ENCODE results near the gene ZBTB7A. TPM values are rescaled to one million over a fixed set of nuclear protein-coding genes. Genes with fewer than 3 reads are reported as not detected.

The ZBTB7A gene
- total RNA-seq, 1 experiment from 2014 or later, result 18.3 TPM

GRCh38 chr19:4032436-4032835 lies 34.3 kb downstream of the ZBTB7A start:
- Histone ChIP-seq H3K36me3 (replicated peaks; ENCODE audit: control insufficient read depth, insufficient read depth, low read length) (peaks cover 10% of the 10 kb centered on the region), H3K27me3 (ENCODE audit: control insufficient read depth, insufficient read depth, low read length) (no peaks in the 10 kb centered on the region), H3K4me3 (ENCODE audit: insufficient read depth, low read depth, low read length) (no peak overlapping the region)
- DNase-seq, result no peak

- H3K27me3 ChIP-seq (ENCODE audit: control insufficient read depth, insufficient read depth, low read length), result no peaks in the 10 kb centered on the region
- H3K4me3 ChIP-seq (ENCODE audit: insufficient read depth, low read depth, low read length), result no peak overlapping the region
- H3K36me3 ChIP-seq (replicated peaks; ENCODE audit: control insufficient read depth, insufficient read depth, low read length), result peaks cover 6% of the 10 kb centered on the region
- DNase-seq, result no peak
Measured at GRCh38 chr19:4031420-4031819, 35.3 kb downstream of the ZBTB7A start.

- no peaks in the 10 kb centered on the region for H3K27me3 ChIP-seq (ENCODE audit: control insufficient read depth, insufficient read depth, low read length)
- H3K36me3 ChIP-seq (replicated peaks; ENCODE audit: control insufficient read depth, insufficient read depth, low read length), result peaks cover 6% of the 10 kb centered on the region
- no peak for DNase-seq
- H3K4me3 ChIP-seq (ENCODE audit: insufficient read depth, low read depth, low read length), result no peak overlapping the region
Measured at GRCh38 chr19:4030981-4031380, 35.7 kb downstream of the ZBTB7A start.

GRCh38 chr19:4030552-4030951 lies 36.1 kb downstream of the ZBTB7A start:
- Histone ChIP-seq H3K4me3 (ENCODE audit: insufficient read depth, low read depth, low read length) (no peak overlapping the region), H3K36me3 (replicated peaks; ENCODE audit: control insufficient read depth, insufficient read depth, low read length) (peaks cover 2% of the 10 kb centered on the region), H3K27me3 (ENCODE audit: control insufficient read depth, insufficient read depth, low read length) (no peaks in the 10 kb centered on the region)
- DNase-seq, result no peak

- DNase-seq, result no peak
- no peaks in the 10 kb centered on the region for H3K27me3 ChIP-seq (ENCODE audit: control insufficient read depth, insufficient read depth, low read length)
- H3K36me3 ChIP-seq (replicated peaks; ENCODE audit: control insufficient read depth, insufficient read depth, low read length), result peaks cover 3% of the 10 kb centered on the region
- H3K4me3 ChIP-seq (ENCODE audit: insufficient read depth, low read depth, low read length), result no peak overlapping the region
Measured at GRCh38 chr19:4029247-4029614, 37.5 kb downstream of the ZBTB7A start.

GRCh38 chr19:4028334-4029246 lies 38.1 kb downstream of the ZBTB7A start:
- H3K4me3 ChIP-seq (ENCODE audit: insufficient read depth, low read depth, low read length), result no peak overlapping the region
- H3K36me3 ChIP-seq (replicated peaks; ENCODE audit: control insufficient read depth, insufficient read depth, low read length), result peaks cover 2% of the 10 kb centered on the region
- H3K27me3 ChIP-seq (ENCODE audit: control insufficient read depth, insufficient read depth, low read length), result no peaks in the 10 kb centered on the region
- DNase-seq, result no peak

GRCh38 chr19:4027146-4027545 lies 39.6 kb downstream of the ZBTB7A start:
- H3K27me3 ChIP-seq (ENCODE audit: control insufficient read depth, insufficient read depth, low read length), result no peaks in the 10 kb centered on the region
- no peak overlapping the region for H3K4me3 ChIP-seq (ENCODE audit: insufficient read depth, low read depth, low read length)
- no peak for DNase-seq
- H3K36me3 ChIP-seq (replicated peaks; ENCODE audit: control insufficient read depth, insufficient read depth, low read length), result peaks cover 1% of the 10 kb centered on the region

GRCh38 chr19:4025317-4025716 lies 41.4 kb downstream of the ZBTB7A start:
- H3K27me3 ChIP-seq (ENCODE audit: control insufficient read depth, insufficient read depth, low read length), result no peaks in the 10 kb centered on the region
- peaks cover 1% of the 10 kb centered on the region for H3K36me3 ChIP-seq (replicated peaks; ENCODE audit: control insufficient read depth, insufficient read depth, low read length)
- DNase-seq, result no peak
- no peak overlapping the region for H3K4me3 ChIP-seq (ENCODE audit: insufficient read depth, low read depth, low read length)

- Histone ChIP-seq H3K27me3 (ENCODE audit: control insufficient read depth, insufficient read depth, low read length) (no peaks in the 10 kb centered on the region), H3K36me3 (replicated peaks; ENCODE audit: control insufficient read depth, insufficient read depth, low read length) (peaks cover 1% of the 10 kb centered on the region), H3K4me3 (ENCODE audit: insufficient read depth, low read depth, low read length) (no peak overlapping the region)
- no peak for DNase-seq
Measured at GRCh38 chr19:4023600-4024398, 42.9 kb downstream of the ZBTB7A start.

- no peaks in the 10 kb centered on the region; the same call in 1 of the 2 replicates for H3K36me3 ChIP-seq (replicated peaks; ENCODE audit: control insufficient read depth, insufficient read depth, low read length)
- DNase-seq, result no peak
- no peak overlapping the region for H3K4me3 ChIP-seq (ENCODE audit: insufficient read depth, low read depth, low read length)
- H3K27me3 ChIP-seq (ENCODE audit: control insufficient read depth, insufficient read depth, low read length), result no peaks in the 10 kb centered on the region
Measured at GRCh38 chr19:4019578-4019977, 47.1 kb downstream of the ZBTB7A start.

GRCh38 chr19:4018775-4019504 lies 47.8 kb downstream of the ZBTB7A start:
- no peaks in the 10 kb centered on the region for H3K27me3 ChIP-seq (ENCODE audit: control insufficient read depth, insufficient read depth, low read length)
- H3K4me3 ChIP-seq (ENCODE audit: insufficient read depth, low read depth, low read length), result no peak overlapping the region
- DNase-seq, result no peak
- no peaks in the 10 kb centered on the region; the same call in 1 of the 2 replicates for H3K36me3 ChIP-seq (replicated peaks; ENCODE audit: control insufficient read depth, insufficient read depth, low read length)

GRCh38 chr19:4018140-4018613 lies 48.5 kb downstream of the ZBTB7A start:
- Histone ChIP-seq H3K4me3 (ENCODE audit: insufficient read depth, low read depth, low read length) (no peak overlapping the region), H3K36me3 (replicated peaks; ENCODE audit: control insufficient read depth, insufficient read depth, low read length) (peaks cover 3% of the 10 kb centered on the region), H3K27me3 (ENCODE audit: control insufficient read depth, insufficient read depth, low read length) (no peaks in the 10 kb centered on the region)
- no peak for DNase-seq

GRCh38 chr19:4016903-4017638 lies 49.6 kb downstream of the ZBTB7A start:
- H3K4me3 ChIP-seq (ENCODE audit: insufficient read depth, low read depth, low read length), result no peak overlapping the region
- no peaks in the 10 kb centered on the region for H3K27me3 ChIP-seq (ENCODE audit: control insufficient read depth, insufficient read depth, low read length)
- peak; percentile 41 for DNase-seq
- H3K36me3 ChIP-seq (replicated peaks; ENCODE audit: control insufficient read depth, insufficient read depth, low read length), result peaks cover 3% of the 10 kb centered on the region

- H3K4me3 ChIP-seq (ENCODE audit: insufficient read depth, low read depth, low read length), result no peak overlapping the region
- H3K27me3 ChIP-seq (ENCODE audit: control insufficient read depth, insufficient read depth, low read length), result no peaks in the 10 kb centered on the region
- H3K36me3 ChIP-seq (replicated peaks; ENCODE audit: control insufficient read depth, insufficient read depth, low read length), result peaks cover 3% of the 10 kb centered on the region
- peak; percentile 47 for DNase-seq
Measured at GRCh38 chr19:4016486-4016885, 50.2 kb downstream of the ZBTB7A start.

Measured in H7 (cell line).